ENCODE data around the gene MCFD2.
A peak's percentile ranks its signal among the peaks of the same experiment; 100 is the strongest.

The MCFD2 gene

DNA sequence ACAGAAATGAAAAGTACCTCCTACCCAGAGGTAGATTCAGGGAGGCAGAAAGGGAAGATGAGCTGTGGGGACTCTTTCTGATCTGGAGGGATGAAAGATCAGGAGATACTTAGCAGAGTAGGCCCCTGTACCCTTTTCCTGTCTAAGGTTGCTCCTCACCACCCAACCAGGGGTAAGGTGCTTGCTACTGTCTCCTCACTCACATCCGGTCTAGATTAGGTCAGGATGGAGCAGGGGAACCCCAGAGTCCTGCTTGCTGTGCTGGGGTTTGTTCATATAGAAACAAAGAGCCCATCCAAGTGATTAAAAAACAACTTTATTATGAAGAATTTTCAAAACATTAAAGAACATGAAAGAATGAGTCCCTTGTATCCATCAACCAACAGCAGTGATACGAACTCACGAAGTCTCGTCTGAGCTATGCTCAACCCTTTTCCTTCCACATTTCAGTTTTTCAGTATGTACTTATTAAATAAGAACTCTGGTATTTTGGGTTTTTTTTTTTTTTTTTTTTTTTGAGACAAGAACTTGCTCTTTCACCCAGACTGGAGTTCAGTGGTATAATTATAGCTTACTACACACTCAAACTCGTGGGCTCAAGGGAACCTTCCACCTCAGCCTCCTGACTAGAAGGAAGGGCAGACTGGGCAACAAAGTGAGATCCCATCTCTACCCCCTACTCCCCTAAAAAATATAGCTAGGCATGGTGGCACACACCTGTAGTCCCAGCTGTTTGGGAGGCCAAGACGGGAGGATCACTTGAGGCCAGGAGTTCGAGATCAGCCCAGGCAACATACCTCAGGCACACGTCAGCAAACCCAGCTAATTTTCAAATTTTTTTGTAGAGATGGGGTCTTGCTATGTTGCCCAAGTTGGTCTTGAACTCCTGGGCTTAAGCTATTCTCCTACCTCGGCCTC is 28.5 kb upstream of the MCFD2 start:
- 0 out of 2 replicates have a peak, but pooled peaks cover 3% of the 10 kb centered on the region for H3K36me3 ChIP-seq
- TF ChIP-seq, protein P1, sequence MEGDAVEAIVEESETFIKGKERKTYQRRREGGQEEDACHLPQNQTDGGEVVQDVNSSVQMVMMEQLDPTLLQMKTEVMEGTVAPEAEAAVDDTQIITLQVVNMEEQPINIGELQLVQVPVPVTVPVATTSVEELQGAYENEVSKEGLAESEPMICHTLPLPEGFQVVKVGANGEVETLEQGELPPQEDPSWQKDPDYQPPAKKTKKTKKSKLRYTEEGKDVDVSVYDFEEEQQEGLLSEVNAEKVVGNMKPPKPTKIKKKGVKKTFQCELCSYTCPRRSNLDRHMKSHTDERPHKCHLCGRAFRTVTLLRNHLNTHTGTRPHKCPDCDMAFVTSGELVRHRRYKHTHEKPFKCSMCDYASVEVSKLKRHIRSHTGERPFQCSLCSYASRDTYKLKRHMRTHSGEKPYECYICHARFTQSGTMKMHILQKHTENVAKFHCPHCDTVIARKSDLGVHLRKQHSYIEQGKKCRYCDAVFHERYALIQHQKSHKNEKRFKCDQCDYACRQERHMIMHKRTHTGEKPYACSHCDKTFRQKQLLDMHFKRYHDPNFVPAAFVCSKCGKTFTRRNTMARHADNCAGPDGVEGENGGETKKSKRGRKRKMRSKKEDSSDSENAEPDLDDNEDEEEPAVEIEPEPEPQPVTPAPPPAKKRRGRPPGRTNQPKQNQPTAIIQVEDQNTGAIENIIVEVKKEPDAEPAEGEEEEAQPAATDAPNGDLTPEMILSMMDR (IDR thresholded peaks at IDR 0.05; ENCODE audit: low read depth, low read length): no peak
- H3K27me3 ChIP-seq (ENCODE audit: insufficient read depth, low read depth, severe bottlenecking): no peaks in the 10 kb centered on the region
- H3K27ac ChIP-seq: no peak overlapping the region
- no peak for DNase-seq
- no peaks in the 10 kb centered on the region for H3K9me3 ChIP-seq (ENCODE audit: severe bottlenecking)
- H3K4me3 ChIP-seq (ENCODE audit: low read depth, low read length): no peak overlapping the region

DNA sequence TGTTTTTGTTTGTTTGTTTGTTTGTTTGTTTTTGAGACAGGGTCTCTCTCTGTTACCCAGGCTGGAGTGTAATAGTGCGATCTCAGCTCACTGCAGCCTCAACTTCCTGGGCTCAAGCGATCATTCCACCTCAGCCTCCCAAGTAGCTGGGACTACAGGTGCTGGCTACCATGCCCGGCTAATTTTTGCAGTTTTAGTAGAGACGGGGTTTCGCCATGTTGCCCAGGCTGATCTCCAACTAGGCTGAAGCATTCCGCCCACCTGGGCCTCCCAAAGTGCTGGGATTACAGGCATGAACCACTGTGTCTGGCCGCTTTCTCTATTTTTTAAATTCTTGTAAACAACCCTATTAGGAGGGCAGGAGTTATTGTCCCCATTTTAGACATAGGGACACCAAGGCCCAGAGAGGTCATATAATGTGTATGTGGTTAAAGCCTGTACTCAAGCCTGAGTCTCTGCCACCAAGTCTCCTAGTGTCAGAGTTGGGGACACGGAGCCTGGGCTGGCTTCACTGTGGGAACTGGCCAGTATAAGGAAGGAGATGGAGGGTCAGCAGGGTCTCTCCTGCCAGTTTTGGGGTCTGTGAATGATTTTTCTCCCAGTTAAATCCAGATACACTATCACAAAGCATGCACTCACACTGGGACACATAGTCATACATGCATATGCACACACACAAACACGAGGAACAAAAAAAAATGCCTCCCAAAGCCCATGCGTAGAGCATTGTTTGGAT is 27.5 kb upstream of the MCFD2 start:
- no peak overlapping the region for H3K27ac ChIP-seq
- DNase-seq: no peak
- no peaks in the 10 kb centered on the region for H3K9me3 ChIP-seq (ENCODE audit: severe bottlenecking)
- H3K4me3 ChIP-seq (ENCODE audit: low read depth, low read length): no peak overlapping the region
- H3K27me3 ChIP-seq (ENCODE audit: insufficient read depth, low read depth, severe bottlenecking): no peaks in the 10 kb centered on the region
- TF ChIP-seq, protein P1 (IDR thresholded peaks at IDR 0.05; ENCODE audit: low read depth, low read length): no peak
- 0 out of 2 replicates have a peak, but pooled peaks cover 3% of the 10 kb centered on the region for H3K36me3 ChIP-seq

DNA sequence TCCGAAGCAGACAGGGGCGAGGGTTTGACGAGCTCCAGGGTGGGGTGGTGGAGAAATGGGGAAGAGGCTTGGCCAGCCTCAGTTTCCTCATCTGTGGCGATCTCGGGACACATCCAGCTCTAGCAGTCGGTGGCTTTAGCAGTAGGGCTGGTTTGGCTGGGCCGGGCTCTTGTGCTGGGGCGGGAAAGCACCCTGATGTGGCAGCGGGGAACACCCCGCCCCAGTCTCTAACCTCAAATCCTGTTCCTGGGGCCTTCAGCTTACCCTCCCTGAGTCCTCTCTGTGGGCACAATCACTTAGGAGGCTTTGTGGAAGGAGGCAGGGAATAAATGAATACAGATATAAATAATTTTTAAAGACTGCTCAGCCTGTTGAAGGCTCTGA is 26.5 kb upstream of the MCFD2 start:
- Histone ChIP-seq H3K9me3 (ENCODE audit: severe bottlenecking) (no peaks in the 10 kb centered on the region), H3K36me3 (0 out of 2 replicates have a peak, but pooled peaks cover 3% of the 10 kb centered on the region), H3K27me3 (ENCODE audit: insufficient read depth, low read depth, severe bottlenecking) (no peaks in the 10 kb centered on the region), H3K4me3 (ENCODE audit: low read depth, low read length) (peak overlapping the region; percentile 88), H3K27ac (no peak overlapping the region)
- DNase-seq: no peak
- TF ChIP-seq, protein P1 (IDR thresholded peaks at IDR 0.05; ENCODE audit: low read depth, low read length): no peak

DNA sequence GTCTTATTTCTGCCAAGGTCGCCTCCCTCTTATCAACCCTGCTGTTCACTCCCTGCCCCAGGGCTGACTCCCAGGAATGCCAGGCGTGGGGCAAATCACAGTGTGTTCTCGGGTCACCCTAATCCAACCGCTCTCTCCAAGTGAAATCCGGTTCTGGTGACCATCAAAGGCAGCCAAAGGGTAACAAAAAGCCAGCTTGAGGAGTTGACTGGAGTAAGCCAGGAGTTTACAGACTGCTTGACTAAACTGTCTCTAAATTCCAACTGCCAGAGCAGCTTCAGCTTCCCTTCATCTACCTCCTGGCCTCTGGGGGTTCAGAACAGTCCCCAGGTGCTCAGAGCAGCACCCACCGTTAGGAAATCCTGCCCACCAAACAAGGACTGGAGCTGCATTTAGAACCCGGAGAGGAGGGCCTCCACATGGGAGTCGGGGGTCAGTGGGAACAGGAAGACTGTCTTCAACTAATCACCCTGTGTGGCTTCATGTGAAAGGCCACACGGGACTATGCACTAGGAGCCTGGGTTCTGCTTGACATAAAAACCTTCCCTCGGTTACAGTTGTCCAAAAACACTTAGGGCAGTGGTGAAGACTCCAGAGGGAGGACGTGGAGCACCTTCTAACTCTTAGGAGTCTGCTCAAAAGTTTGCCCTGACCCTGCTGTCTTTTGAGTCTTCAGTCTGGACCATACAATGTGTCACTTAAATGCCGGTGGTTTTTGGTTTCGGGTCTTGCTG is 24.2 kb upstream of the MCFD2 start:
- Histone ChIP-seq H3K27ac (no peak overlapping the region), H3K27me3 (ENCODE audit: insufficient read depth, low read depth, severe bottlenecking) (no peaks in the 10 kb centered on the region), H3K4me3 (ENCODE audit: low read depth, low read length) (peak overlapping the region; percentile 46), H3K36me3 (no peaks in the 10 kb centered on the region), H3K9me3 (ENCODE audit: severe bottlenecking) (no peaks in the 10 kb centered on the region)
- TF ChIP-seq, protein P1 (IDR thresholded peaks at IDR 0.05; ENCODE audit: low read depth, low read length): no peak
- no peak for DNase-seq

DNA sequence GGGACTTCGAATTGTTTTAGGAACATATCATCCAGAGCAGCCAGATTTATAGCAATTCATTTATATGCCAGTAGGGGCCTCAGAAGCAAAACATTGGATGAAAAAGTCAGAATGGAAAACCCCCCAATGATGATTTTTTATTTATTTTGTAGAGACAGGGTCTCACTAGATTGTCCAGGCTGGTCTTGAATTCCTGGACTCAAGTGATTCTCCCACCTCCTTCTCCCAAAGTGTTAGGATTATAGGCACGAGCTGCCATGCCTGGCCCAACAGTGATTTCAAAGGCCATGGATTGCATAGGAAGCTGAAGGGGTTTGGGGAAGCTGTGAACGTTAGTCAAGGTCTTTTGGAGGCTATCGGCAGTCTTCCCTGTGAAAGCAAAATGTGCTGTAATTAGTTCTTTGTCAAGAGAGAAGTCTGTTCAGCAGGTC is 21.9 kb upstream of the MCFD2 start:
- no peak for DNase-seq
- Histone ChIP-seq H3K27ac (no peak overlapping the region), H3K27me3 (ENCODE audit: insufficient read depth, low read depth, severe bottlenecking) (no peaks in the 10 kb centered on the region), H3K4me3 (ENCODE audit: low read depth, low read length) (no peak overlapping the region), H3K9me3 (ENCODE audit: severe bottlenecking) (no peaks in the 10 kb centered on the region), H3K36me3 (no peaks in the 10 kb centered on the region)
- TF ChIP-seq, protein P1 (IDR thresholded peaks at IDR 0.05; ENCODE audit: low read depth, low read length): no peak; the same call in 1 of the 2 replicates

All from WERI-Rb-1 (cell line).